K562 (cell line): ENCODE data around the gene FLOT2. TPM values are rescaled to one million over a fixed set of nuclear protein-coding genes. Genes with fewer than 3 reads are reported as not detected.

ENCODE experiments used
- ATF7 ChIP-seq: fragments of 450-650 bp; IDR thresholded peaks from 2 replicates; pipeline ENCODE4 v1.7.1; 2014; ENCODE audit warnings: mild to moderate bottlenecking, moderate library complexity
- CCAR2 ChIP-seq: fragments of 200-400 bp; formaldehyde crosslinking; IDR thresholded peaks from 2 replicates; pipeline ENCODE4 v1.6.1; 2017; ENCODE audit warnings: mild to moderate bottlenecking, low read depth, low read length
- CEBPB ChIP-seq: fragments of 450-650 bp; IDR thresholded peaks from 2 replicates; pipeline ENCODE4 v1.6.1; 2016; ENCODE audit warnings: missing genetic modification characterization, missing compliant biosample characterization
- CEBPG ChIP-seq, 3 experiments: fragments of 200-800 bp in 1 of 3; sonication (Bioruptor generic) in 1 of 3; sonication (generic) in 1 of 3; formaldehyde crosslinking in 1 of 3; IDR thresholded peaks in 2 of 3; conservative IDR thresholded peaks in 1 of 3; 2 replicates each; pipeline versions ENCODE4 v1.6.1 to v1.8.0; 2016 to 2022; ENCODE audit warnings: missing compliant biosample characterization in 2 of 3, missing genetic modification characterization in 2 of 3, mild to moderate bottlenecking in 1 of 3, missing genetic modification reagents in 1 of 3
- CREM ChIP-seq: IDR thresholded peaks from 2 replicates; pipeline ENCODE4 v1.6.1; 2014; ENCODE audit warnings: antibody characterized with exemption, low read depth
- ETV1 ChIP-seq: fragments of 450-650 bp; conservative IDR thresholded peaks from 2 replicates; pipeline ENCODE4 v1.6.1; 2016; ENCODE audit warnings: missing genetic modification characterization, control low read depth, low read depth, missing compliant biosample characterization
- FOSL1 ChIP-seq: fragments of 200-800 bp; sonication (Bioruptor generic); conservative IDR thresholded peaks from 2 replicates; pipeline ENCODE4 v1.6.1; 2016; ENCODE audit warnings: missing genetic modification characterization, missing compliant biosample characterization
- FOXO4 ChIP-seq: fragments of 450-650 bp; formaldehyde crosslinking; IDR thresholded peaks from 2 replicates; pipeline ENCODE4 v1.4.0; 2020; ENCODE audit warnings: mild to moderate bottlenecking, moderate library complexity
- GABPA ChIP-seq: fragments of 200-800 bp; sonication (Bioruptor generic); conservative IDR thresholded peaks from 2 replicates; pipeline ENCODE4 v1.6.1; 2016; ENCODE audit warnings: low read depth, missing genetic modification characterization, missing compliant biosample characterization
- GABPB1 ChIP-seq: sonication (generic); formaldehyde crosslinking; IDR thresholded peaks from 2 replicates; pipeline ENCODE4 v1.8.0; 2022; ENCODE audit warnings: mild to moderate bottlenecking, missing genetic modification reagents
- MEIS2 ChIP-seq: fragments of 450-650 bp; IDR thresholded peaks from 2 replicates; pipeline ENCODE4 v1.6.1; 2014; ENCODE audit warnings: mild to moderate bottlenecking; ENCODE audit not compliant: partially characterized antibody
- NCOR1 ChIP-seq: fragments of 450-650 bp; IDR thresholded peaks from 2 replicates; pipeline ENCODE4 v1.6.1; 2016; ENCODE audit warnings: mild to moderate bottlenecking, moderate library complexity
- RBM14 ChIP-seq: fragments of 200-400 bp; formaldehyde crosslinking; IDR thresholded peaks from 2 replicates; pipeline ENCODE4 v1.6.1; 2018; ENCODE audit warnings: low read depth, mild to moderate bottlenecking, low read length, moderate library complexity, borderline replicate concordance; ENCODE audit not compliant: insufficient read depth
- SRSF3 ChIP-seq: fragments of 200-400 bp; formaldehyde crosslinking; IDR thresholded peaks from 2 replicates; pipeline ENCODE4 v1.6.1; 2016; ENCODE audit warnings: mild to moderate bottlenecking, low read length, moderate library complexity; ENCODE audit not compliant: insufficient read depth
- TARDBP ChIP-seq: fragments of 450-650 bp; IDR thresholded peaks from 2 replicates; pipeline ENCODE4 v1.6.1; 2016
- U2AF2 ChIP-seq: fragments of 200-400 bp; formaldehyde crosslinking; optimal IDR thresholded peaks from 2 replicates; pipeline ENCODE3; 2017; ENCODE audit warnings: low read depth, mild to moderate bottlenecking, low read length
- ZNF3 ChIP-seq: fragments of 250-450 bp; sonication (Bioruptor Pico); IDR thresholded peaks from 2 replicates; pipeline ENCODE4 v1.5.0; 2021; ENCODE audit warnings: mild to moderate bottlenecking, moderate library complexity
- ZNF398 ChIP-seq: fragments of 250-450 bp; sonication (Bioruptor Pico); IDR thresholded peaks from 2 replicates; pipeline ENCODE4 v1.8.0; 2021; ENCODE audit warnings: moderate library complexity, mild to moderate bottlenecking, inconsistent platforms
- ZNF507 ChIP-seq: conservative IDR thresholded peaks from 2 replicates; pipeline ENCODE4 v1.6.1; 2017; ENCODE audit warnings: missing genetic modification characterization, missing compliant biosample characterization
- ZNF707 ChIP-seq: fragments of 250-450 bp; sonication (Bioruptor Pico); conservative IDR thresholded peaks from 2 replicates; pipeline ENCODE4 v1.8.0; 2022; ENCODE audit warnings: inconsistent platforms, mild to moderate bottlenecking, moderate library complexity
- polyA plus RNA-seq, 8 experiments: library from polyadenylated mRNA; depleted of rRNA in 4 of 8; stranded (reverse) in 5 of 8; unstranded in 3 of 8; fragments of >200 nt; fragmentation: Nextera tagmentation in 2 of 8; fragmentation: Illumina TruSeq in 1 of 8; extraction: Ambion mirVana in 2 of 8; extraction: Trizol in 1 of 8; gene quantifications; 2 replicates each; pipeline versions ENCODE4 v1.2.1 to v1.2.3, GENCODE V29; 2011 to 2014; ENCODE audit warnings: inconsistent platforms in 1 of 8, missing spikeins in 1 of 8
- total RNA-seq, 7 experiments: library from RNA; depleted of rRNA in 6 of 7; stranded (reverse); fragments of >200 nt in 6 of 7; fragmentation: Illumina TruSeq in 2 of 7; extraction: Trizol in 2 of 7; gene quantifications; 2 replicates each; pipeline versions ENCODE4 v1.2.1 to v1.2.3, GENCODE V29; 2011 to 2021; ENCODE audit warnings: low replicate concordance in 1 of 7
- TF ChIP-seq, protein P1 (sequence below), 2 experiments: fragments of 450-650 bp in 1 of 2; sonication (generic) in 1 of 2; formaldehyde crosslinking in 1 of 2; IDR thresholded peaks in 1 of 2; conservative IDR thresholded peaks in 1 of 2; 2 replicates each; pipeline versions ENCODE4 v1.6.1 to v1.8.1; 2016 to 2023; ENCODE audit warnings: mild to moderate bottlenecking in 2 of 2, moderate library complexity in 2 of 2, inconsistent platforms in 1 of 2, missing genetic modification reagents in 1 of 2
- TF ChIP-seq, protein P2 (sequence below): fragments of 450-650 bp; IDR thresholded peaks from 2 replicates; pipeline ENCODE4 v1.6.1; 2016; ENCODE audit warnings: low read depth, mild to moderate bottlenecking, moderate library complexity
- TF ChIP-seq, protein P3 (sequence below): fragments of 450-650 bp; IDR thresholded peaks from 2 replicates; pipeline ENCODE4 v1.6.1; 2016; ENCODE audit warnings: missing biosample characterization, missing genetic modification characterization

The FLOT2 gene
- total and polyA plus RNA-seq, 9 of the 15 experiments (the other 6 are each of a cell fraction or from before 2014, with no cell fraction given) = 17.5 to 138 (median 41.7) TPM

DNA sequence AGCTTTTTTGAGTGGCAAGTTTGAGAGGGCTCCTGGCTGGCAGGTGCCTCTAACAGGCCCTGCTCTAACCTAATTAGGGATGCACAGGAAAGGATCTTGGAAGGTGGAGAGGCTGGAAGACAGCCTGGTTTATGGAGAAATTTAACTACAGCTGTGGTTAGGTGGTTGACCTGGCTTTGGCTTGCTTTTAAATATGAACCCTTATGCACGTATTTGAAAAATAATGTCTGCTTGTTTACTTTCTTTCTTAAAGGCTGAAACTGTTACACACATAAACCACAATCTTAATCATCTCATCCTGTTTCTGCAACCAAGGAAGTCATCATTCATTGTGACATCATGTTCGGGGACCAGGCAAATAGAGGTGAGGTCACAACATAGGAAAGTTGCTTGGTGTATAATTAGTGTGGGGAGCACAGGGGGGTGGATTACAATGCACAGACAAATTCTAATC lies 28.4 kb upstream of the FLOT2 start (continued):
- TF ChIP-seq MEIS2 (peak; percentile 96), ZNF507 (no peak), FOXO4 (no peak), SRSF3 (no peak), U2AF2 (no peak), RBM14 (no peak), ZNF3 (CRISPR knock-in tag) (no peak), CCAR2 (no peak), GABPB1 (CRISPR knock-in tag) (peak; percentile 73), ZNF398 (no peak), CEBPG (CRISPR knock-in tag; IDR thresholded peaks at IDR 0.05) (peak; percentile 54), CEBPG (tag; conservative IDR thresholded peaks at IDR 0.05 in 1 of 2, IDR thresholded peaks at IDR 0.05 in 1 of 2) (peak; percentile 64 to 94), CEBPB (peak; percentile 83), FOSL1 (tag) (peak; percentile 48; the same call in 1 of the 2 replicates), NCOR1 (no peak), GABPA (tag) (peak; percentile 77), ETV1 (tag) (peak; percentile 96), TARDBP (0 out of 2 replicates have a peak, but pooled peaks have one; percentile 40), CREM (peak; percentile 95), ZNF707 (no peak), ATF7 (peak; percentile 91)
- TF ChIP-seq, protein P1, sequence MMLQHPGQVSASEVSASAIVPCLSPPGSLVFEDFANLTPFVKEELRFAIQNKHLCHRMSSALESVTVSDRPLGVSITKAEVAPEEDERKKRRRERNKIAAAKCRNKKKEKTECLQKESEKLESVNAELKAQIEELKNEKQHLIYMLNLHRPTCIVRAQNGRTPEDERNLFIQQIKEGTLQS (IDR thresholded peaks at IDR 0.05) = peak; percentile 86
- TF ChIP-seq, protein P1 (CRISPR knock-in tag; conservative IDR thresholded peaks at IDR 0.05) = no peak
- TF ChIP-seq, protein P2, sequence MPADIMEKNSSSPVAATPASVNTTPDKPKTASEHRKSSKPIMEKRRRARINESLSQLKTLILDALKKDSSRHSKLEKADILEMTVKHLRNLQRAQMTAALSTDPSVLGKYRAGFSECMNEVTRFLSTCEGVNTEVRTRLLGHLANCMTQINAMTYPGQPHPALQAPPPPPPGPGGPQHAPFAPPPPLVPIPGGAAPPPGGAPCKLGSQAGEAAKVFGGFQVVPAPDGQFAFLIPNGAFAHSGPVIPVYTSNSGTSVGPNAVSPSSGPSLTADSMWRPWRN = 0 out of 2 replicates have a peak, but pooled peaks have one; percentile 23
- TF ChIP-seq, protein P3, sequence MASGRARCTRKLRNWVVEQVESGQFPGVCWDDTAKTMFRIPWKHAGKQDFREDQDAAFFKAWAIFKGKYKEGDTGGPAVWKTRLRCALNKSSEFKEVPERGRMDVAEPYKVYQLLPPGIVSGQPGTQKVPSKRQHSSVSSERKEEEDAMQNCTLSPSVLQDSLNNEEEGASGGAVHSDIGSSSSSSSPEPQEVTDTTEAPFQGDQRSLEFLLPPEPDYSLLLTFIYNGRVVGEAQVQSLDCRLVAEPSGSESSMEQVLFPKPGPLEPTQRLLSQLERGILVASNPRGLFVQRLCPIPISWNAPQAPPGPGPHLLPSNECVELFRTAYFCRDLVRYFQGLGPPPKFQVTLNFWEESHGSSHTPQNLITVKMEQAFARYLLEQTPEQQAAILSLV (tag) = no peak
